Liver (tissue), 9 donors: ENCODE measurements around the gene PRPF6. TPM values are rescaled to one million over a fixed set of nuclear protein-coding genes. Genes with fewer than 3 reads are reported as not detected.
A peak's percentile ranks its signal among the peaks of the same experiment; 100 is the strongest.

Experiments
- DNase-seq: peaks from one replicate; pipeline ENCODE4 v3.0.0-alpha.2; 2017; ENCODE audit warnings: low spot score
- H3K27ac ChIP-seq, 2 donors: one replicate each; pipeline ENCODE4 v1.7.0; 2013; ENCODE audit warnings: inconsistent platforms in 2 of 2, low read length in 2 of 2, control low read depth in 1 of 2, low read depth in 1 of 2, mild to moderate bottlenecking in 1 of 2
- H3K27me3 ChIP-seq, 4 donors: one replicate each; pipeline versions ENCODE4 v1.6.1 to v1.7.0; 2013; ENCODE audit warnings: low read length in 3 of 4, inconsistent platforms in 1 of 4, mild to moderate bottlenecking in 1 of 4, moderate library complexity in 1 of 4; ENCODE audit not compliant: control insufficient read depth in 4 of 4, insufficient read depth in 4 of 4
- H3K36me3 ChIP-seq, 4 donors: one replicate each; pipeline versions ENCODE4 v1.6.1 to v1.7.0; 2013; ENCODE audit warnings: low read length in 3 of 4, mild to moderate bottlenecking in 3 of 4, low read depth in 1 of 4, moderate library complexity in 1 of 4; ENCODE audit not compliant: control insufficient read depth in 4 of 4, insufficient read depth in 3 of 4
- H3K4me1 ChIP-seq, 4 donors: one replicate each; pipeline versions ENCODE4 v1.6.1 to v1.7.0; 2013; ENCODE audit warnings: low read length in 3 of 4, mild to moderate bottlenecking in 3 of 4, moderate library complexity in 1 of 4; ENCODE audit not compliant: control insufficient read depth in 4 of 4, insufficient read depth in 4 of 4
- H3K4me3 ChIP-seq, 3 donors: one replicate each; pipeline versions ENCODE4 v1.6.1 to v1.7.0; 2013; ENCODE audit warnings: low read length in 3 of 3, control low read depth in 1 of 3, low read depth in 1 of 3, mild to moderate bottlenecking in 1 of 3
- H3K9ac ChIP-seq, 2 donors: one replicate each; pipeline ENCODE4 v1.7.0; 2013; ENCODE audit warnings: low read length in 2 of 2, mild to moderate bottlenecking in 2 of 2, moderate library complexity in 2 of 2, control low read depth in 1 of 2, low read depth in 1 of 2
- H3K9me3 ChIP-seq, 4 donors: one replicate each; pipeline versions ENCODE4 v1.6.1 to v1.7.0; 2013; ENCODE audit warnings: low read length in 3 of 4; ENCODE audit not compliant: control insufficient read depth in 4 of 4
- EGR1 ChIP-seq, 2 donors: IDR thresholded peaks; 2 replicates each; pipeline ENCODE4 v1.6.1; 2016 to 2018; ENCODE audit warnings: antibody characterized with exemption in 2 of 2, low read depth in 2 of 2
- FOXA1 ChIP-seq: IDR thresholded peaks from 2 replicates; pipeline ENCODE4 v1.6.1; 2016; ENCODE audit warnings: antibody characterized with exemption
- HNF4A ChIP-seq, 2 donors: conservative IDR thresholded peaks; 2 replicates each; pipeline ENCODE4 v1.6.1; 2016; ENCODE audit warnings: antibody characterized with exemption in 2 of 2, mild to moderate bottlenecking in 2 of 2
- JUND ChIP-seq, 2 donors: IDR thresholded peaks; 2 replicates each; pipeline ENCODE4 v1.6.1; 2016; ENCODE audit warnings: antibody characterized with exemption in 2 of 2
- NR2F2 ChIP-seq: IDR thresholded peaks from 2 replicates; pipeline ENCODE4 v1.6.1; 2016; ENCODE audit warnings: antibody characterized with exemption
- RAD21 ChIP-seq, 2 donors: IDR thresholded peaks; 2 replicates each; pipeline ENCODE4 v1.6.1; 2016; ENCODE audit warnings: antibody characterized with exemption in 2 of 2, mild to moderate bottlenecking in 2 of 2
- SP1 ChIP-seq: IDR thresholded peaks from 2 replicates; pipeline ENCODE4 v1.6.1; 2018; ENCODE audit warnings: antibody characterized with exemption, mild to moderate bottlenecking
- YY1 ChIP-seq: IDR thresholded peaks from 2 replicates; pipeline ENCODE4 v1.6.1; 2016; ENCODE audit warnings: antibody characterized with exemption, mild to moderate bottlenecking
- WGBS: extraction: QIAGEN DNeasy Blood & Tissue Kit; methylation state at CpG from one replicate; pipeline ENCODE4 v1.1.7; 2013; 5-methylcytosine and 5-hydroxymethylcytosine counted together
- polyA plus RNA-seq, 2 donors: library from polyadenylated mRNA; stranded (reverse) in 1 of 2; unstranded in 1 of 2; fragments of 200-250 nt in 1 of 2; fragments of >200 nt in 1 of 2; fragmentation: Nextera tagmentation in 1 of 2; extraction: Ambion mirVana in 1 of 2; gene quantifications; one replicate each; pipeline versions ENCODE4 v1.2.1 to v1.2.3, GENCODE V29; 2013 to 2015
- total RNA-seq, 2 donors: library from RNA; depleted of rRNA; stranded (reverse); fragments of >200 nt; gene quantifications; one replicate each; pipeline ENCODE4 v1.2.3, GENCODE V29; 2014
- TF ChIP-seq, protein P1 (sequence below): IDR thresholded peaks from 2 replicates; pipeline ENCODE4 v1.6.1; 2016; ENCODE audit warnings: antibody characterized with exemption
- TF ChIP-seq, protein P2 (sequence below): IDR thresholded peaks from 2 replicates; pipeline ENCODE4 v1.6.1; 2016; ENCODE audit warnings: antibody characterized with exemption, mild to moderate bottlenecking
- TF ChIP-seq, protein P3 (sequence below): IDR thresholded peaks from 2 replicates; pipeline ENCODE4 v1.6.1; 2016; ENCODE audit warnings: antibody characterized with exemption
- TF ChIP-seq, protein P4 (sequence below): fragments of 150-350 bp; IDR thresholded peaks from 2 replicates; pipeline ENCODE4 v1.5.1; 2017; ENCODE audit warnings: improper control_type of control experiment, low read depth, low read length; ENCODE audit not compliant: missing input control
- donor health status: healthy.
- donor health status: healthy.
- donor health status: healthy.
- donor health status: healthy.
- donor health status: healthy.

The PRPF6 gene
- total and polyA plus RNA-seq, 4 donors = 16.3 to 24.9 (median 23.1) TPM

DNA sequence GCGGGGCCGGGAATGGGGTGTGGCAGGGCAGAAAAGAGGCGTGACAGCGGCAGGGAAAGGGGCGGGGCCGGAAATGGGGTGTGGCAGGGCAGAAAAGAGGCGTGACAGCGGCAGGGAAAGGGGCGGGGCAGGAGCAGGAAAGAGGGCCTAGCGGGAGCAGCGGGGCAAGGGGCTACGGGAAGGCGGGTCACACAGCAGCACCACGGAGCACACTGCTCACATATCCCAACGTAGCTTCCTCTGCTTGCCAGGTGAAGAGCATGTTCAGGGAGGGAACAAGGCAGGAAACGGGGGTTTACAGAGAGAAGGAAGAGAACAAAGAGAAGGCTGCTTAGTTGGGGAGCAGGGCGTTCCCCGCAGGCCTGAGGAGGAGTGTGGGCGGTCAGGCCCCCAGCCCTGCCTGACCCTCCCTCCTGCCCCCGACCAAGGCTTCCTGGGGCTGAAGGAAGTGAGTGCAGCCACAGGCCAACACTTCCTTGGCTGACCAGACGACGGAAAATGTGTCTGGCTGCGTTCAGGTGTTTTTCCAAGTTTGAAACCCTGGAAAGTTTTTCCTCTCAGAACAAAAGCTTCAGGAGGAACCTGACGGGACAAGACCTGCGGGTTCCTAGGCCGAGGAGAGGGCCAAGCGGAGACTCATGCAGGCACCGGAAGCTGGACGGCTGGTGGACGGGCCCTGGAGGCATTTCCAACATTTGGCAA lies 38.5 kb upstream of the PRPF6 start:
- Histone ChIP-seq H3K4me3 (no peak overlapping the region), H3K9me3 (no peaks in the 10 kb centered on the region), H3K27me3 (no peaks in the 10 kb centered on the region), H3K4me1 (peaks cover 0 to 4% (median 1%) of the 10 kb centered on the region in 4 donors), H3K27ac (no peak overlapping the region), H3K36me3 (peaks cover 16 to 51% (median 23%) of the 10 kb centered on the region in 4 donors), H3K9ac (no peak overlapping the region)
- no peak for DNase-seq
- TF ChIP-seq FOXA1 (no peak), NR2F2 (peak; percentile 50), EGR1 (IDR thresholded peaks at IDR 0.05; ENCODE audit: low read depth in 2 of 2) (no peak), YY1 (no peak), JUND (IDR thresholded peaks at IDR 0.05) (no peak), RAD21 (IDR thresholded peaks at IDR 0.05) (no peak)
- 74% methylated on average over 30 of the region's 30 CpGs for WGBS

DNA sequence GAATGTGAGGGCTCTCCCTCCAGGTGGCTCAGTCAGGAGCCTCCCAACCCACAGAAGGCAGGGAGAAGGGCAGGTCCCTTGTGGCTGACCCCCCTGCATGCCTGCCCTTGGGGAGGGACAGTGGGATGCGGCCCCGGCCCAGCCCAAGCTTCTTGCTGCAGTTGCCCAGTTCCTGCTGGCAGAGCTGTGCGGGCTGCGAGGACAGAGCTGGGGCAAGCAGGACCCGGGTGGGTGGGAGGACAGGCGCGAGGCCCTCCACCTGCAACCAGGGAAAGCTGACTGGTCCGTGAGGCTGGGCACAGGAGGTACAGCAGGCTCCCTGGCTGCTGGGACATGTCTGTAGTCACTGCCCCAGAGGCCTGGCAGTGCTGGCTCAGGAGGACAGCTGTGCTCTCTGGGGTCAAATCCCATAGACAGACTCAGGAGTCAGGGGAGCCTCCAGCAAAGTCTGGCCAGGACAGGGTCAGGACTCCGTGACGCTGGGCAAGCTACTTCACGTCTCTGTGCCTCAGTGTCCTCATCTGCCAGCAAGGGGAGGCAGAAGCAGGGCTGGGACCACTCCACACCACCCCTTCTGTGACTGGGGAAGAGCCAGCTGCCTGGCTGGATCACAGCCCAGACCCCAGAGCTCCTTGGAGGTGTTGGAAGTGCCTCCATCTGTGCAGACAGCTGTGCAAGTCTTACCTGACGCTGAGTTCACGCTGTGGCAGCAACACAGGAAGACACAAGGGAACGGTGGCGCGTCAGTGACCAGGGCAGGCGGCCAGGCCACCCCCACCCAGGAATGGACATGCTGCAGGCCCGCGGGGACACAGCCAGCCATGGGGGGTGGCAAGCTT lies 37.7 kb upstream of the PRPF6 start:
- Histone ChIP-seq H3K9me3 (no peaks in the 10 kb centered on the region), H3K36me3 (peaks cover 16 to 51% (median 23%) of the 10 kb centered on the region in 4 donors), H3K9ac (no peak overlapping the region), H3K27ac (no peak overlapping the region), H3K4me1 (peaks cover 2 to 10% (median 8%) of the 10 kb centered on the region in 4 donors), H3K27me3 (no peaks in the 10 kb centered on the region), H3K4me3 (no peak overlapping the region)
- DNase-seq = no peak
- WGBS = 90% methylated on average over 19 of the region's 19 CpGs
- no peak for TF ChIP-seq RAD21 (IDR thresholded peaks at IDR 0.05)
- TF ChIP-seq HNF4A (conservative IDR thresholded peaks at IDR 0.05) = no peak
- no peak for TF ChIP-seq EGR1 (IDR thresholded peaks at IDR 0.05; ENCODE audit: low read depth in 2 of 2)
- TF ChIP-seq, protein P1, sequence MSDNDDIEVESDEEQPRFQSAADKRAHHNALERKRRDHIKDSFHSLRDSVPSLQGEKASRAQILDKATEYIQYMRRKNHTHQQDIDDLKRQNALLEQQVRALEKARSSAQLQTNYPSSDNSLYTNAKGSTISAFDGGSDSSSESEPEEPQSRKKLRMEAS = no peak
- TF ChIP-seq, protein P2, sequence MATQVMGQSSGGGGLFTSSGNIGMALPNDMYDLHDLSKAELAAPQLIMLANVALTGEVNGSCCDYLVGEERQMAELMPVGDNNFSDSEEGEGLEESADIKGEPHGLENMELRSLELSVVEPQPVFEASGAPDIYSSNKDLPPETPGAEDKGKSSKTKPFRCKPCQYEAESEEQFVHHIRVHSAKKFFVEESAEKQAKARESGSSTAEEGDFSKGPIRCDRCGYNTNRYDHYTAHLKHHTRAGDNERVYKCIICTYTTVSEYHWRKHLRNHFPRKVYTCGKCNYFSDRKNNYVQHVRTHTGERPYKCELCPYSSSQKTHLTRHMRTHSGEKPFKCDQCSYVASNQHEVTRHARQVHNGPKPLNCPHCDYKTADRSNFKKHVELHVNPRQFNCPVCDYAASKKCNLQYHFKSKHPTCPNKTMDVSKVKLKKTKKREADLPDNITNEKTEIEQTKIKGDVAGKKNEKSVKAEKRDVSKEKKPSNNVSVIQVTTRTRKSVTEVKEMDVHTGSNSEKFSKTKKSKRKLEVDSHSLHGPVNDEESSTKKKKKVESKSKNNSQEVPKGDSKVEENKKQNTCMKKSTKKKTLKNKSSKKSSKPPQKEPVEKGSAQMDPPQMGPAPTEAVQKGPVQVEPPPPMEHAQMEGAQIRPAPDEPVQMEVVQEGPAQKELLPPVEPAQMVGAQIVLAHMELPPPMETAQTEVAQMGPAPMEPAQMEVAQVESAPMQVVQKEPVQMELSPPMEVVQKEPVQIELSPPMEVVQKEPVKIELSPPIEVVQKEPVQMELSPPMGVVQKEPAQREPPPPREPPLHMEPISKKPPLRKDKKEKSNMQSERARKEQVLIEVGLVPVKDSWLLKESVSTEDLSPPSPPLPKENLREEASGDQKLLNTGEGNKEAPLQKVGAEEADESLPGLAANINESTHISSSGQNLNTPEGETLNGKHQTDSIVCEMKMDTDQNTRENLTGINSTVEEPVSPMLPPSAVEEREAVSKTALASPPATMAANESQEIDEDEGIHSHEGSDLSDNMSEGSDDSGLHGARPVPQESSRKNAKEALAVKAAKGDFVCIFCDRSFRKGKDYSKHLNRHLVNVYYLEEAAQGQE = no peak
- TF ChIP-seq, protein P3, sequence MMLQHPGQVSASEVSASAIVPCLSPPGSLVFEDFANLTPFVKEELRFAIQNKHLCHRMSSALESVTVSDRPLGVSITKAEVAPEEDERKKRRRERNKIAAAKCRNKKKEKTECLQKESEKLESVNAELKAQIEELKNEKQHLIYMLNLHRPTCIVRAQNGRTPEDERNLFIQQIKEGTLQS = no peak
- TF ChIP-seq SP1 = no peak
- TF ChIP-seq, protein P4, sequence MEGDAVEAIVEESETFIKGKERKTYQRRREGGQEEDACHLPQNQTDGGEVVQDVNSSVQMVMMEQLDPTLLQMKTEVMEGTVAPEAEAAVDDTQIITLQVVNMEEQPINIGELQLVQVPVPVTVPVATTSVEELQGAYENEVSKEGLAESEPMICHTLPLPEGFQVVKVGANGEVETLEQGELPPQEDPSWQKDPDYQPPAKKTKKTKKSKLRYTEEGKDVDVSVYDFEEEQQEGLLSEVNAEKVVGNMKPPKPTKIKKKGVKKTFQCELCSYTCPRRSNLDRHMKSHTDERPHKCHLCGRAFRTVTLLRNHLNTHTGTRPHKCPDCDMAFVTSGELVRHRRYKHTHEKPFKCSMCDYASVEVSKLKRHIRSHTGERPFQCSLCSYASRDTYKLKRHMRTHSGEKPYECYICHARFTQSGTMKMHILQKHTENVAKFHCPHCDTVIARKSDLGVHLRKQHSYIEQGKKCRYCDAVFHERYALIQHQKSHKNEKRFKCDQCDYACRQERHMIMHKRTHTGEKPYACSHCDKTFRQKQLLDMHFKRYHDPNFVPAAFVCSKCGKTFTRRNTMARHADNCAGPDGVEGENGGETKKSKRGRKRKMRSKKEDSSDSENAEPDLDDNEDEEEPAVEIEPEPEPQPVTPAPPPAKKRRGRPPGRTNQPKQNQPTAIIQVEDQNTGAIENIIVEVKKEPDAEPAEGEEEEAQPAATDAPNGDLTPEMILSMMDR = no peak
